Tibial artery (tissue), 4 donors: Measurements from ENCODE around the gene CORO1C.
"Not testable (repeated sequence)": the region's sequence is repeated elsewhere in the genome, so short reads cannot be mapped to it uniquely, and the experiment has no call there.

Experiments used
- DNase-seq, 2 donors: peaks; one replicate each; pipeline ENCODE4 v3.0.0-alpha.2; 2019
- H3K27ac ChIP-seq, 2 donors: fragments of 200-600 bp; sonication (generic) in 1 of 2; 1 replicate in 1 of 2; 2 replicates in 1 of 2; pipeline ENCODE4 v1.5.1; 2018 to 2019; ENCODE audit warnings: mild to moderate bottlenecking in 1 of 2
- H3K27me3 ChIP-seq, 2 donors: fragments of 200-600 bp; sonication (generic) in 1 of 2; one replicate each; pipeline versions ENCODE4 v1.5.1 to v1.6.0; 2016 to 2019
- H3K36me3 ChIP-seq, 3 donors: fragments of 200-600 bp; sonication (generic) in 2 of 3; one replicate each; pipeline ENCODE4 v1.5.1; 2016 to 2019; ENCODE audit warnings: mild to moderate bottlenecking in 2 of 3
- H3K4me1 ChIP-seq, 4 donors: fragments of 200-600 bp; sonication (generic) in 2 of 4; 1 replicate in 3 of 4; 2 replicates in 1 of 4; pipeline ENCODE4 v1.5.1; 2016 to 2019
- H3K4me3 ChIP-seq, 2 donors: fragments of 200-600 bp; sonication (generic) in 1 of 2; 1 replicate in 1 of 2; 2 replicates in 1 of 2; pipeline ENCODE4 v1.5.1; 2018 to 2019; ENCODE audit warnings: mild to moderate bottlenecking in 2 of 2
- H3K9me3 ChIP-seq, 3 donors: fragments of 200-600 bp; sonication (generic) in 1 of 3; one replicate each; pipeline ENCODE4 v1.5.1; 2016 to 2019
- intact Hi-C: fragments of 100-400 bp; cut with DNase I; formaldehyde crosslinking; loops from one replicate; pipeline ENCODE4 v1.15.0; 2023; ENCODE audit warnings: low total_unique reads
- TF ChIP-seq, protein P1 (sequence below), 2 experiments: fragments of 200-600 bp in 1 of 2; fragments of 450-650 bp in 1 of 2; IDR thresholded peaks; one replicate each; pipeline ENCODE4 v1.5.1; 2017 to 2019; ENCODE audit warnings: antibody characterized with exemption in 2 of 2, mild to moderate bottlenecking in 1 of 2, moderate library complexity in 1 of 2

CORO1C gene

GRCh38 chr12:108663324-108664015, 67.8 kb downstream of the CORO1C start:
- TF ChIP-seq, protein P1, sequence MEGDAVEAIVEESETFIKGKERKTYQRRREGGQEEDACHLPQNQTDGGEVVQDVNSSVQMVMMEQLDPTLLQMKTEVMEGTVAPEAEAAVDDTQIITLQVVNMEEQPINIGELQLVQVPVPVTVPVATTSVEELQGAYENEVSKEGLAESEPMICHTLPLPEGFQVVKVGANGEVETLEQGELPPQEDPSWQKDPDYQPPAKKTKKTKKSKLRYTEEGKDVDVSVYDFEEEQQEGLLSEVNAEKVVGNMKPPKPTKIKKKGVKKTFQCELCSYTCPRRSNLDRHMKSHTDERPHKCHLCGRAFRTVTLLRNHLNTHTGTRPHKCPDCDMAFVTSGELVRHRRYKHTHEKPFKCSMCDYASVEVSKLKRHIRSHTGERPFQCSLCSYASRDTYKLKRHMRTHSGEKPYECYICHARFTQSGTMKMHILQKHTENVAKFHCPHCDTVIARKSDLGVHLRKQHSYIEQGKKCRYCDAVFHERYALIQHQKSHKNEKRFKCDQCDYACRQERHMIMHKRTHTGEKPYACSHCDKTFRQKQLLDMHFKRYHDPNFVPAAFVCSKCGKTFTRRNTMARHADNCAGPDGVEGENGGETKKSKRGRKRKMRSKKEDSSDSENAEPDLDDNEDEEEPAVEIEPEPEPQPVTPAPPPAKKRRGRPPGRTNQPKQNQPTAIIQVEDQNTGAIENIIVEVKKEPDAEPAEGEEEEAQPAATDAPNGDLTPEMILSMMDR (IDR thresholded peaks at IDR 0.05) = no peak
- Histone ChIP-seq H3K36me3 (peaks cover 0 to 14% (median 10%) of the 10 kb centered on the region in 3 donors), H3K9me3 (no peaks in the 10 kb centered on the region), H3K27me3 (no peaks in the 10 kb centered on the region), H3K4me3 (no peak overlapping the region), H3K4me1 (peaks cover 6 to 77% (median 50%) of the 10 kb centered on the region in 4 donors), H3K27ac (peak overlapping the region; percentile 73 to 77)
- no peak for DNase-seq
- intact Hi-C loops = loop anchor here (2.0 kb wide), 2 partner anchors 139 to 191 kb away; no protein-coding TSS in a partner anchor

- H3K4me3 ChIP-seq, H3K27me3 ChIP-seq, DNase-seq, H3K9me3 ChIP-seq, intact Hi-C loops: not testable (repeated sequence)
- H3K27ac ChIP-seq = peak overlapping the region; percentile 36 to 77
- peaks cover 22 to 44% (median 35%) of the 10 kb centered on the region in 3 donors for H3K36me3 ChIP-seq
- peaks cover 0 to 46% (median 8%) of the 10 kb centered on the region in 4 donors for H3K4me1 ChIP-seq
Measured at GRCh38 chr12:108658115-108658514, 73.2 kb downstream of the CORO1C start.

DNA sequence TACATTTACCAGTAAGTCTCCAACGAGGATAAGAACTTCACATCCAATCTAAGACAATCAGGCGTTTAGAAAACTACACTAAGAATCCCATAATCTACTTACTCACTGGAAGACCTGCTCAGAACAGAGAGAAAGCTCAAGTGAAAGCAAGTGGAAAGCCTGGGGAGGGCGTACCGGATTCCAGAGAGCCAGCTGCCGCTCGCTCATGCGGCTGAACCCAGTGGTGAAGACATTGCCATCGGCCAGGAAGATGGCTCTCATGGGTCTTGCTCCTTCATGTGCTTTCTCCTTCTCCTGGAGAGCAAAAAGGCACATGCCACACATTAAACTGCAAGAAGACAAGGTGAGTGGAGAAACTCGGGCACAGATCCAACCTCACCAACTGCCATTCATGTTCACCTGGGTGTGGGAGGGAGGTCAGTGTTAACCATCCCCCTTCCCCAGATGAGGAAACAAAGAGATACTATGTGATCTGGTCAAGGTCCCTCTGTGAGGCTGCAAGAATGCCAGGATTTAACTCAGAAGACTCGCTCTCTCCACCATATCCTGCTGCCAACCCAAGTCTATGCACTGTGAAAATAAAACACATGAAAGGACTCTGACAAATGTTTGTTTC, 74.1 kb downstream of the CORO1C start:
- no peaks in the 10 kb centered on the region for H3K27me3 ChIP-seq
- H3K9me3 ChIP-seq = no peaks in the 10 kb centered on the region
- no peak for DNase-seq
- intact Hi-C loops = no loop called here
- peaks cover 0 to 51% (median 8%) of the 10 kb centered on the region in 4 donors for H3K4me1 ChIP-seq
- H3K4me3 ChIP-seq = no peak overlapping the region
- peak overlapping the region; percentile 7 to 77 for H3K27ac ChIP-seq
- peaks cover 25 to 48% (median 44%) of the 10 kb centered on the region in 3 donors for H3K36me3 ChIP-seq
- TF ChIP-seq, protein P1 (IDR thresholded peaks at IDR 0.05) = no peak

GRCh38 chr12:108656247-108656646, 75.1 kb downstream of the CORO1C start:
- intact Hi-C loops, H3K9me3 ChIP-seq, H3K4me3 ChIP-seq, H3K27me3 ChIP-seq, DNase-seq: not testable (repeated sequence)
- H3K4me1 ChIP-seq = peaks cover 0 to 53% (median 8%) of the 10 kb centered on the region in 4 donors
- peak overlapping the region; percentile 30 to 39 for H3K27ac ChIP-seq
- peaks cover 34 to 48% (median 46%) of the 10 kb centered on the region in 3 donors for H3K36me3 ChIP-seq

- H3K27me3 ChIP-seq, DNase-seq, intact Hi-C loops, H3K9me3 ChIP-seq, H3K27ac ChIP-seq, H3K4me3 ChIP-seq: not testable (repeated sequence)
- peaks cover 38 to 53% (median 51%) of the 10 kb centered on the region in 3 donors for H3K36me3 ChIP-seq
- peaks cover 0 to 52% (median 8%) of the 10 kb centered on the region in 4 donors for H3K4me1 ChIP-seq
Measured at GRCh38 chr12:108655812-108656175, 75.5 kb downstream of the CORO1C start.

DNA sequence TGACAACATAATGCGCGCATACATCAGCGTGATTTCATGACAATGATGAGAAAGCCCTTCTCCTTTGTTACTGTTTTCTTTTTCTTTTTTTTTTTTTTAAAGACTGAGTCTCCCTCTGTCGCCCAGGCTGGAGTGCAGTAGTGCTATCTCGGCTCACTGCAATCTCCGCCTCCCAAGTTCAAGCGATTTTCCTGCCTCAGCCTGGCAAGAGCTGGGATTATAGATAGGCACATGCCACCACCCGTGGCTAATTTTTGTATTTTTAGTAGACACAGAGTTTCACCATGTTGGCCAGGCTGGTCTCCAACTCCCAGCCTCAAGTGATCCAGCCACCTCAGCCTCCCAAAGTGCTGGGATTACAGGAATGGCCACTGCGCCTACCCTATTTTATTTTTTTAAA, 76.7 kb downstream of the CORO1C start:
- intact Hi-C loops, H3K4me3 ChIP-seq, DNase-seq, H3K27me3 ChIP-seq, H3K9me3 ChIP-seq: not testable (repeated sequence)
- H3K4me1 ChIP-seq = peaks cover 0 to 49% (median 7%) of the 10 kb centered on the region in 4 donors
- H3K27ac ChIP-seq = peak overlapping the region in 1 of 2 donors; percentile 19
- peaks cover 44 to 52% (median 50%) of the 10 kb centered on the region in 3 donors for H3K36me3 ChIP-seq

- Histone ChIP-seq H3K27ac (no peak overlapping the region), H3K4me1 (peaks cover 0 to 51% (median 12%) of the 10 kb centered on the region in 4 donors), H3K4me3 (no peak overlapping the region), H3K9me3 (no peaks in the 10 kb centered on the region), H3K36me3 (peaks cover 44 to 58% (median 51%) of the 10 kb centered on the region in 3 donors), H3K27me3 (no peaks in the 10 kb centered on the region)
- intact Hi-C loops = no loop called here
- DNase-seq = no peak
- TF ChIP-seq, protein P1 (IDR thresholded peaks at IDR 0.05) = no peak
Measured at GRCh38 chr12:108653922-108654321, 77.4 kb downstream of the CORO1C start.
